H9 (cell line): ENCODE results near the gene GSG1L. TPM values are rescaled to one million over a fixed set of nuclear protein-coding genes. Genes with fewer than 3 reads are reported as not detected.

Experiments used
- DNase-seq: peaks from one replicate; pipeline ENCODE4 v3.0.0-alpha.2; 2017
- H2AFZ ChIP-seq: one replicate; pipeline ENCODE4 v1.6.1; 2013; ENCODE audit warnings: mild to moderate bottlenecking, low read length, control low read depth, moderate library complexity
- H2AK5ac ChIP-seq: 2 replicates; pipeline ENCODE4 v1.6.1; 2013; ENCODE audit warnings: low read length, control low read depth, mixed read lengths; ENCODE audit not compliant: insufficient read length
- H2BK120ac ChIP-seq: one replicate; pipeline ENCODE4 v1.6.1; 2013; ENCODE audit warnings: low read depth, mild to moderate bottlenecking, low read length, control low read depth, inconsistent platforms; ENCODE audit not compliant: poor library complexity, severe bottlenecking
- H2BK12ac ChIP-seq: 2 replicates; pipeline ENCODE4 v1.6.1; 2013; ENCODE audit warnings: low read length, control low read depth, mixed read lengths, low read depth; ENCODE audit not compliant: insufficient read length
- H2BK15ac ChIP-seq: 2 replicates; pipeline ENCODE4 v1.6.1; 2013; ENCODE audit warnings: low read depth, low read length, control low read depth
- H2BK20ac ChIP-seq: one replicate; pipeline ENCODE4 v1.6.1; 2013; ENCODE audit warnings: low read depth, mild to moderate bottlenecking, low read length, control low read depth, inconsistent platforms; ENCODE audit not compliant: poor library complexity, severe bottlenecking
- H2BK5ac ChIP-seq: 2 replicates; pipeline ENCODE4 v1.6.1; 2013; ENCODE audit warnings: low read length, control low read depth, mixed read lengths; ENCODE audit not compliant: insufficient read length
- H3K14ac ChIP-seq: 2 replicates; pipeline ENCODE4 v1.6.1; 2013; ENCODE audit warnings: low read length, control low read depth; ENCODE audit not compliant: insufficient read depth
- H3K18ac ChIP-seq: 2 replicates; pipeline ENCODE4 v1.6.1; 2013; ENCODE audit warnings: low read depth, mild to moderate bottlenecking, mixed read lengths, low read length, control low read depth; ENCODE audit not compliant: insufficient read length
- H3K23ac ChIP-seq: 2 replicates; pipeline ENCODE4 v1.6.1; 2013; ENCODE audit warnings: low read length, control low read depth, mixed read lengths, low read depth; ENCODE audit not compliant: insufficient read length
- H3K23me2 ChIP-seq: 2 replicates; pipeline ENCODE4 v1.6.1; 2013; ENCODE audit warnings: low read depth, mild to moderate bottlenecking, mixed read lengths, low read length, control low read depth; ENCODE audit not compliant: insufficient read length, poor library complexity, severe bottlenecking
- H3K27ac ChIP-seq: 2 replicates; pipeline ENCODE4 v1.5.1; 2013; ENCODE audit warnings: low read length, control low read depth, mixed read lengths, low read depth; ENCODE audit not compliant: insufficient read length
- H3K27me3 ChIP-seq: 2 replicates; pipeline ENCODE4 v1.6.1; 2013; ENCODE audit warnings: low read length, control low read depth, inconsistent platforms; ENCODE audit not compliant: insufficient read depth
- H3K4ac ChIP-seq: 2 replicates; pipeline ENCODE4 v1.6.1; 2013; ENCODE audit warnings: low read depth, mild to moderate bottlenecking, control low read depth, inconsistent platforms, low read length, moderate library complexity
- H3K4me1 ChIP-seq: 2 replicates; pipeline ENCODE4 v1.6.1; 2013; ENCODE audit warnings: low read length, control low read depth, inconsistent platforms; ENCODE audit not compliant: insufficient read depth
- H3K4me2 ChIP-seq: 2 replicates; pipeline ENCODE4 v1.6.1; 2013; ENCODE audit warnings: low read length, control low read depth, mixed read lengths; ENCODE audit not compliant: insufficient read length, insufficient read depth
- H3K56ac ChIP-seq: 2 replicates; pipeline ENCODE4 v1.6.1; 2013; ENCODE audit warnings: low read depth, mild to moderate bottlenecking, mixed read lengths, low read length, control low read depth; ENCODE audit not compliant: insufficient read length
- H3K79me1 ChIP-seq: 2 replicates; pipeline ENCODE4 v1.6.1; 2013; ENCODE audit warnings: low read depth, mild to moderate bottlenecking, moderate library complexity, low read length, control low read depth, inconsistent platforms; ENCODE audit not compliant: insufficient read depth, poor library complexity, severe bottlenecking
- H3K79me2 ChIP-seq: 2 replicates; pipeline ENCODE4 v1.6.1; 2013; ENCODE audit warnings: low read length, control low read depth, inconsistent platforms; ENCODE audit not compliant: insufficient read depth
- H3K9ac ChIP-seq: 2 replicates; pipeline ENCODE4 v1.6.1; 2013; ENCODE audit warnings: low read length, control low read depth, mixed read lengths; ENCODE audit not compliant: insufficient read length; ENCODE audit errors: extremely low read depth
- H3K9me3 ChIP-seq: one replicate; pipeline ENCODE4 v1.6.1; 2013; ENCODE audit warnings: low read depth, low read length, inconsistent platforms; ENCODE audit not compliant: control insufficient read depth
- H3T11ph ChIP-seq: one replicate; pipeline ENCODE4 v1.6.1; 2013; ENCODE audit warnings: mild to moderate bottlenecking, low read length, control low read depth, inconsistent platforms
- H4K20me1 ChIP-seq: one replicate; pipeline ENCODE4 v1.6.1; 2013; ENCODE audit not compliant: control insufficient read depth, insufficient read length, insufficient read depth
- H4K5ac ChIP-seq: 2 replicates; pipeline ENCODE4 v1.6.1; 2013; ENCODE audit warnings: low read depth, mild to moderate bottlenecking, mixed read lengths, low read length, control low read depth; ENCODE audit not compliant: insufficient read length
- H4K8ac ChIP-seq: replicated peaks from 2 replicates; pipeline ENCODE4 v1.6.1; 2013; ENCODE audit warnings: low read length, control low read depth, mixed read lengths, low read depth; ENCODE audit not compliant: insufficient read length
- H4K91ac ChIP-seq: 2 replicates; pipeline ENCODE4 v1.6.1; 2013; ENCODE audit warnings: low read depth, mild to moderate bottlenecking, moderate library complexity, mixed read lengths, low read length, control low read depth; ENCODE audit not compliant: insufficient read length
- H3K27ac Mint-ChIP-seq, 3 experiments: 2 replicates in 2 of 3; 3 replicates in 1 of 3; pipeline ENCODE4 v1.8.0; 2020 to 2021; ENCODE audit warnings: mixed read lengths in 3 of 3, mild to moderate bottlenecking in 1 of 3, moderate library complexity in 1 of 3
- H3K27me3 Mint-ChIP-seq: 2 replicates; pipeline ENCODE4 v1.8.0; 2021; ENCODE audit warnings: low read depth, mild to moderate bottlenecking, moderate library complexity, mixed read lengths
- H3K36me3 Mint-ChIP-seq, 3 experiments: 2 replicates in 2 of 3; 3 replicates in 1 of 3; pipeline ENCODE4 v1.8.0; 2020 to 2021; ENCODE audit warnings: low read depth in 3 of 3, mixed read lengths in 3 of 3; ENCODE audit not compliant: insufficient read depth in 1 of 3
- H3K4me1 Mint-ChIP-seq, 2 experiments: 2 replicates each; pipeline ENCODE4 v1.8.0; 2020; ENCODE audit warnings: mixed read lengths in 2 of 2
- H3K4me3 Mint-ChIP-seq, 2 experiments: 2 replicates in 1 of 2; 3 replicates in 1 of 2; pipeline ENCODE4 v1.8.0; 2020 to 2021; ENCODE audit warnings: mild to moderate bottlenecking in 2 of 2, mixed read lengths in 2 of 2, moderate library complexity in 1 of 2
- H3K9me3 Mint-ChIP-seq, 2 experiments: 2 replicates in 1 of 2; 3 replicates in 1 of 2; pipeline ENCODE4 v1.8.0; 2020; ENCODE audit warnings: mild to moderate bottlenecking in 2 of 2, mixed read lengths in 2 of 2, moderate library complexity in 1 of 2
- CTCF ChIP-seq: fragments of 200-600 bp; sonication (generic); conservative IDR thresholded peaks from 3 replicates; pipeline ENCODE4 v1.8.0; 2021; ENCODE audit warnings: antibody characterized with exemption, mild to moderate bottlenecking
- WGBS: extraction: QIAGEN DNeasy Blood & Tissue Kit; methylation state at CpG from one replicate; pipeline ENCODE4 v1.1.7; 2013; ENCODE audit warnings: missing lambda C conversion rate, low lambda C conversion rate, mixed read lengths; ENCODE audit not compliant: insufficient read length; ENCODE audit errors: extremely low coverage; 5-methylcytosine and 5-hydroxymethylcytosine counted together
- total RNA-seq: library from RNA; stranded (reverse); gene quantifications from 2 replicates; pipeline ENCODE4 v1.2.1, GENCODE V29; 2021

Gene GSG1L
- total RNA-seq, 1 experiment from 2014 or later = 0.35 TPM

- no peaks in the 10 kb centered on the region for H3K79me2 ChIP-seq
- no peak for TF ChIP-seq CTCF
- H2BK5ac ChIP-seq = no peak overlapping the region
- no peak overlapping the region for H4K91ac ChIP-seq
- no CpG with 5 or more reads among the region's 19 CpGs for WGBS
- H3K4me2 ChIP-seq = no peak overlapping the region
- H3K23me2 ChIP-seq = no peaks in the 10 kb centered on the region
- H4K8ac ChIP-seq = no peak overlapping the region
- Mint-ChIP-seq H3K4me1 (no peaks in the 10 kb centered on the region), H3K36me3 (no peaks in the 10 kb centered on the region), H3K27me3 (no peaks in the 10 kb centered on the region), H3K9me3 (no peaks in the 10 kb centered on the region), H3K27ac (no peak overlapping the region; a peak in 1 of 7 replicates), H3K4me3 (no peak overlapping the region)
- no peak overlapping the region for H2BK120ac ChIP-seq
- H2AFZ ChIP-seq = no peak overlapping the region
- H2BK12ac ChIP-seq = no peak overlapping the region
- H3K56ac ChIP-seq = no peak overlapping the region
- H2BK15ac ChIP-seq = no peak overlapping the region
- H3K9me3 ChIP-seq = no peaks in the 10 kb centered on the region
- DNase-seq = no peak
- H3K9ac ChIP-seq = no peak overlapping the region
- no peak overlapping the region for H3K14ac ChIP-seq
- no peaks in the 10 kb centered on the region; the same call in 1 of the 2 replicates for H3K27me3 ChIP-seq
- H4K5ac ChIP-seq = no peak overlapping the region
- no peaks in the 10 kb centered on the region for H3K79me1 ChIP-seq
- no peak overlapping the region for H3K18ac ChIP-seq
- no peak overlapping the region for H2AK5ac ChIP-seq
- no peak overlapping the region for H3K23ac ChIP-seq
- no peak overlapping the region for H2BK20ac ChIP-seq
- no peak overlapping the region for H3K4ac ChIP-seq
- H3K4me1 ChIP-seq = no peaks in the 10 kb centered on the region
- no peak overlapping the region for H3T11ph ChIP-seq
- no peaks in the 10 kb centered on the region for H4K20me1 ChIP-seq
- no peak overlapping the region for H3K27ac ChIP-seq
These were observed 276.4 kb downstream of the GSG1L start for GRCh38 chr16:27786923-27787625.
